Fibroblast of villous mesenchyme (primary cell): ENCODE results near the gene CDK11A. TPM values are rescaled to one million over a fixed set of nuclear protein-coding genes. Genes with fewer than 3 reads are reported as not detected.
"Not testable (repeated sequence)": the region's sequence is repeated elsewhere in the genome, so short reads cannot be mapped to it uniquely, and the experiment has no call there.

Experiments
- DNase-seq: peaks from one replicate; pipeline ENCODE4 v3.0.0-alpha.2; 2010; ENCODE audit warnings: low read depth
- H3K4me3 ChIP-seq: 2 replicates; pipeline ENCODE4 v1.5.1; 2011; ENCODE audit warnings: low read depth, mild to moderate bottlenecking, low read length
- CTCF ChIP-seq: IDR thresholded peaks from 2 replicates; pipeline ENCODE4 v1.5.1; 2012; ENCODE audit warnings: low read depth, mild to moderate bottlenecking, low read length; ENCODE audit not compliant: insufficient read depth
- total RNA-seq: library from RNA; depleted of rRNA; stranded (reverse); fragments of >200 nt; gene quantifications from 2 replicates; pipeline ENCODE4 v1.2.3, GENCODE V29; 2012

The CDK11A gene
- total RNA-seq, 1 donor, result 18.1 TPM

- not testable (repeated sequence) for H3K4me3 ChIP-seq, DNase-seq
Measured at GRCh38 chr1:1704284-1704957, 19.7 kb downstream of the CDK11A start.

- no peak for TF ChIP-seq CTCF
- no peak overlapping the region for H3K4me3 ChIP-seq
- no peak for DNase-seq
Measured at GRCh38 chr1:1703796-1704195, 20.4 kb downstream of the CDK11A start.

GRCh38 chr1:1702506-1702905 is 21.7 kb downstream of the CDK11A start:
- H3K4me3 ChIP-seq, DNase-seq: not testable (repeated sequence)

- DNase-seq, result not testable (repeated sequence)
Measured at GRCh38 chr1:1700557-1700956, 23.6 kb downstream of the CDK11A start.

GRCh38 chr1:1700067-1700466 is 24.1 kb downstream of the CDK11A start:
- not testable (repeated sequence) for DNase-seq, H3K4me3 ChIP-seq

More at GRCh38 chr1:1700557-1700956, 23.6 kb downstream of the CDK11A start:
- not testable (repeated sequence) for H3K4me3 ChIP-seq

- DNase-seq, H3K4me3 ChIP-seq: not testable (repeated sequence)
Measured at GRCh38 chr1:1699061-1699460, 25.1 kb downstream of the CDK11A start.

GRCh38 chr1:1697358-1698183 is 26.6 kb downstream of the CDK11A start:
- not testable (repeated sequence) for DNase-seq, H3K4me3 ChIP-seq

GRCh38 chr1:1696431-1697357 is 27.5 kb downstream of the CDK11A start:
- not testable (repeated sequence) for H3K4me3 ChIP-seq, DNase-seq

GRCh38 chr1:1692714-1693647 is 31.2 kb downstream of the CDK11A start, which contains the start of gene SLC35E2B:
Gene SLC35E2B, minus strand, starts transcription at chr1:1692795. Its CDS starts 16,096 bp downstream, at chr1:1676699.
- peak; percentile 93 for DNase-seq
- peak within 1 kb of the TSS; percentile 60 for H3K4me3 ChIP-seq

- H3K4me3 ChIP-seq, result peak overlapping the region; percentile 60
- DNase-seq, result peak; percentile 66
Measured at GRCh38 chr1:1692324-1692713, 31.8 kb downstream of the CDK11A start.

- peak overlapping the region; percentile 50 for H3K4me3 ChIP-seq
- not testable (repeated sequence) for DNase-seq
Measured at GRCh38 chr1:1691443-1691842, 32.7 kb downstream of the CDK11A start.

- not testable (repeated sequence) for H3K4me3 ChIP-seq, DNase-seq
Measured at GRCh38 chr1:1689526-1689925, 34.6 kb downstream of the CDK11A start.
